GM12878 (cell line): ENCODE data around the gene RHBDF2.

ENCODE experiments used
- BHLHE40 ChIP-seq, 2 experiments: fragments of 450-650 bp in 1 of 2; IDR thresholded peaks; 2 replicates each; pipeline ENCODE4 v1.6.1; 2011 to 2017; ENCODE audit warnings: low read depth in 2 of 2, borderline replicate concordance in 1 of 2, improper control_type of control experiment in 1 of 2, low read length in 1 of 2, mild to moderate bottlenecking in 1 of 2
- CBFB ChIP-seq: IDR thresholded peaks from 2 replicates; pipeline ENCODE4 v1.6.1; 2016; ENCODE audit warnings: antibody characterized with exemption, low read depth
- CTCF ChIP-seq, 3 experiments: IDR thresholded peaks in 2 of 3; conservative IDR thresholded peaks in 1 of 3; 2 replicates each; pipeline ENCODE4 v1.5.1; 2011; ENCODE audit warnings: low read depth in 3 of 3, low read length in 3 of 3, mild to moderate bottlenecking in 3 of 3, control low read depth in 2 of 3, moderate library complexity in 2 of 3, inconsistent platforms in 1 of 3, mixed read lengths in 1 of 3; ENCODE audit not compliant: control insufficient read depth in 2 of 3, insufficient read depth in 1 of 3; ENCODE audit errors: extremely low read depth in 1 of 3
- FOS ChIP-seq: IDR thresholded peaks from 3 replicates; pipeline ENCODE4 v1.6.1; 2011; ENCODE audit warnings: borderline replicate concordance; ENCODE audit not compliant: insufficient read length; ENCODE audit errors: extremely low read depth
- HCFC1 ChIP-seq: fragments of 150-350 bp; IDR thresholded peaks from 2 replicates; pipeline ENCODE4 v1.6.1; 2014; ENCODE audit warnings: low read length
- NFYB ChIP-seq: IDR thresholded peaks from 2 replicates; pipeline ENCODE4 v1.6.1; 2011; ENCODE audit warnings: low read depth, mild to moderate bottlenecking, low read length, improper control_type of control experiment, moderate library complexity; ENCODE audit not compliant: insufficient read depth
- POLR2A ChIP-seq: IDR thresholded peaks from 2 replicates; pipeline ENCODE4 v1.6.1; 2011; ENCODE audit warnings: low read depth, mild to moderate bottlenecking, low read length
- RAD21 ChIP-seq: IDR thresholded peaks from 2 replicates; pipeline ENCODE4 v1.6.1; 2011; ENCODE audit warnings: mild to moderate bottlenecking, low read depth, low read length, moderate library complexity; ENCODE audit not compliant: insufficient read depth
- RAD51 ChIP-seq: fragments of 450-650 bp; IDR thresholded peaks from 2 replicates; pipeline ENCODE4 v1.6.1; 2016; ENCODE audit warnings: moderate library complexity, mild to moderate bottlenecking, inconsistent platforms
- SMARCA5 ChIP-seq: fragments of 450-650 bp; IDR thresholded peaks from 2 replicates; pipeline ENCODE4 v1.6.1; 2017; ENCODE audit warnings: mild to moderate bottlenecking
- SREBF2 ChIP-seq: IDR thresholded peaks from 2 replicates; pipeline ENCODE4 v1.6.1; 2012; ENCODE audit warnings: mild to moderate bottlenecking, low read length
- USF2 ChIP-seq: IDR thresholded peaks from 2 replicates; pipeline ENCODE4 v1.6.1; 2011; ENCODE audit warnings: low read depth, low read length, improper control_type of control experiment, borderline replicate concordance
- YBX1 ChIP-seq: fragments of 450-650 bp; IDR thresholded peaks from 2 replicates; pipeline ENCODE4 v1.6.1; 2016; ENCODE audit warnings: antibody characterized with exemption

GRCh38 chr17:76537288-76537577 is 36.0 kb upstream of the RHBDF2 start:
- TF ChIP-seq SMARCA5 (no peak), CBFB (no peak), CTCF (IDR thresholded peaks at IDR 0.05 in 2 of 3, conservative IDR thresholded peaks at IDR 0.05 in 1 of 3; ENCODE audit: control insufficient read depth in 2 of 3, extremely low read depth in 1 of 3, insufficient read depth in 1 of 3, low read depth in 3 of 3, low read length in 3 of 3) (no peak), HCFC1 (no peak), RAD21 (no peak), YBX1 (no peak), USF2 (no peak), SREBF2 (no peak), BHLHE40 (IDR thresholded peaks at IDR 0.05; ENCODE audit: borderline replicate concordance in 1 of 2, low read depth in 2 of 2, low read length in 1 of 2) (no peak), FOS (no peak), POLR2A (no peak), NFYB (no peak), RAD51 (no peak)
